ENCODE data around the gene CELF5. TPM values are rescaled to one million over a fixed set of nuclear protein-coding genes. Genes with fewer than 3 reads are reported as not detected.

Gene CELF5
- total and polyA plus RNA-seq, 9 donors, result 1.3 to 6.4 (median 2.8) TPM

DNA sequence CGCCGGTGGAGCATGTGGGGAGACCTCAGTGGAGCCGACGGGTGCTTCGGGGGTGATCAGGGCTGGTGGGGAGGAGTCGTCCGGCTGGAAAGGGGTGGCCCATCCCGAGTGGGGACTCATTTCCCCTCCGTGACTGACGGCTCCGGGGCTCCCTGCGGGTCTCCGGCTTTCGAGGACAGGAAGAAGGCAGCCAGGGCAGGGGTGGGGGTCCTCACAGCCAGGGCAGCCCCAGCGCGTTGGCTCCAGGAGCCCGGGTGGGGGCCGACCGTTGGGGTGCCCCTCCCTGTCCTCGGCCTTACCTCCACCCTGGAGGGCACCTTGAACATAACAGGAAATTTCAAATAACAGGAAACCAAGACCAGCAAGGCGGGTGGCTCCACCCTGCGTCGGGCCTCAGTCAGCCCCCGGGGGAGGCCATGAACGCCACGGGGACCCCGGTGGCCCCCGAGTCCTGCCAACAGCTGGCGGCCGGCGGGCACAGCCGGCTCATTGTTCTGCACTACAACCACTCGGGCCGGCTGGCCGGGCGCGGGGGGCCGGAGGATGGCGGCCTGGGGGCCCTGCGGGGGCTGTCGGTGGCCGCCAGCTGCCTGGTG, 46.0 kb upstream of the CELF5 start, which contains the start of gene S1PR4:
S1PR4 (plus strand) TSS at position 393 of the 596 bp plus-strand sequence; CDS start at position 417, 24 bp downstream.
- Histone ChIP-seq H3K4me1 (ENCODE audit: insufficient read depth) (no peaks in the 10 kb centered on the region), H3K4me3 (no peak within 1 kb of the TSS), H3K27me3 (no peaks in the 10 kb centered on the region), H3K27ac (no peak within 1 kb of the TSS), H3K36me3 (no peaks in the 10 kb centered on the region), H3K9me3 (no peaks in the 10 kb centered on the region)
- peak in 1 of 5 donors; percentile 20 for DNase-seq
- TF ChIP-seq POLR2A (IDR thresholded peaks at IDR 0.05) (no peak), EP300 (IDR thresholded peaks at IDR 0.05) (no peak)
- TF ChIP-seq, protein P1, sequence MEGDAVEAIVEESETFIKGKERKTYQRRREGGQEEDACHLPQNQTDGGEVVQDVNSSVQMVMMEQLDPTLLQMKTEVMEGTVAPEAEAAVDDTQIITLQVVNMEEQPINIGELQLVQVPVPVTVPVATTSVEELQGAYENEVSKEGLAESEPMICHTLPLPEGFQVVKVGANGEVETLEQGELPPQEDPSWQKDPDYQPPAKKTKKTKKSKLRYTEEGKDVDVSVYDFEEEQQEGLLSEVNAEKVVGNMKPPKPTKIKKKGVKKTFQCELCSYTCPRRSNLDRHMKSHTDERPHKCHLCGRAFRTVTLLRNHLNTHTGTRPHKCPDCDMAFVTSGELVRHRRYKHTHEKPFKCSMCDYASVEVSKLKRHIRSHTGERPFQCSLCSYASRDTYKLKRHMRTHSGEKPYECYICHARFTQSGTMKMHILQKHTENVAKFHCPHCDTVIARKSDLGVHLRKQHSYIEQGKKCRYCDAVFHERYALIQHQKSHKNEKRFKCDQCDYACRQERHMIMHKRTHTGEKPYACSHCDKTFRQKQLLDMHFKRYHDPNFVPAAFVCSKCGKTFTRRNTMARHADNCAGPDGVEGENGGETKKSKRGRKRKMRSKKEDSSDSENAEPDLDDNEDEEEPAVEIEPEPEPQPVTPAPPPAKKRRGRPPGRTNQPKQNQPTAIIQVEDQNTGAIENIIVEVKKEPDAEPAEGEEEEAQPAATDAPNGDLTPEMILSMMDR (IDR thresholded peaks at IDR 0.05), result no peak
- 75 to 79% (median 76%) methylated on average over 37 to 42 of the region's 42 CpGs for WGBS, 3 donors
- intact Hi-C loops (cut with DNase I), result no loop called here

GRCh38 chr19:3178973-3179738, 45.3 kb upstream of the CELF5 start:
- intact Hi-C loops (cut with DNase I), result no loop called here
- Histone ChIP-seq H3K27ac (no peak overlapping the region), H3K27me3 (no peaks in the 10 kb centered on the region), H3K4me1 (ENCODE audit: insufficient read depth) (no peaks in the 10 kb centered on the region), H3K9me3 (no peaks in the 10 kb centered on the region), H3K4me3 (no peak overlapping the region), H3K36me3 (no peaks in the 10 kb centered on the region)
- TF ChIP-seq POLR2A (IDR thresholded peaks at IDR 0.05) (no peak), EP300 (IDR thresholded peaks at IDR 0.05) (no peak)
- TF ChIP-seq, protein P1 (IDR thresholded peaks at IDR 0.05), result no peak
- 90 to 91% (median 90%) methylated on average over 42 to 52 of the region's 52 CpGs for WGBS, 3 donors
- peak in 1 of 5 donors; percentile 21 for DNase-seq

DNA sequence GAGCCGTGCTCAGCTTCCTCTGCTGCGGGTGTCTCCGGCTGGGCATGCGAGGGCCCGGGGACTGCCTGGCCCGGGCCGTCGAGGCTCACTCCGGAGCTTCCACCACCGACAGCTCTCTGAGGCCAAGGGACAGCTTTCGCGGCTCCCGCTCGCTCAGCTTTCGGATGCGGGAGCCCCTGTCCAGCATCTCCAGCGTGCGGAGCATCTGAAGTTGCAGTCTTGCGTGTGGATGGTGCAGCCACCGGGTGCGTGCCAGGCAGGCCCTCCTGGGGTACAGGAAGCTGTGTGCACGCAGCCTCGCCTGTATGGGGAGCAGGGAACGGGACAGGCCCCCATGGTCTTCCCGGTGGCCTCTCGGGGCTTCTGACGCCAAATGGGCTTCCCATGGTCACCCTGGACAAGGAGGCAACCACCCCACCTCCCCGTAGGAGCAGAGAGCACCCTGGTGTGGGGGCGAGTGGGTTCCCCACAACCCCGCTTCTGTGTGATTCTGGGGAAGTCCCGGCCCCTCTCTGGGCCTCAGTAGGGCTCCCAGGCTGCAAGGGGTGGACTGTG, 44.6 kb upstream of the CELF5 start:
- H3K27ac ChIP-seq, result no peak overlapping the region

More for the DNA sequence above, 44.6 kb upstream of the CELF5 start:
- peak in 1 of 5 donors; percentile 20 for DNase-seq
- Histone ChIP-seq H3K27me3 (no peaks in the 10 kb centered on the region), H3K9me3 (no peaks in the 10 kb centered on the region), H3K4me1 (ENCODE audit: insufficient read depth) (no peaks in the 10 kb centered on the region), H3K4me3 (no peak overlapping the region), H3K36me3 (no peaks in the 10 kb centered on the region)
- TF ChIP-seq EP300 (IDR thresholded peaks at IDR 0.05), result no peak
- no peak for TF ChIP-seq POLR2A (IDR thresholded peaks at IDR 0.05)
- TF ChIP-seq, protein P1 (IDR thresholded peaks at IDR 0.05), result no peak
- intact Hi-C loops (cut with DNase I), result no loop called here
- WGBS, 3 donors, result 90 to 94% (median 92%) methylated on average over 26 to 31 of the region's 31 CpGs

All from ovary (tissue), 9 donors.